ENCODE results near the gene IGFBP7. TPM values are rescaled to one million over a fixed set of nuclear protein-coding genes. Genes with fewer than 3 reads are reported as not detected.
A peak's percentile ranks its signal among the peaks of the same experiment; 100 is the strongest.

IGFBP7 gene, protein sequence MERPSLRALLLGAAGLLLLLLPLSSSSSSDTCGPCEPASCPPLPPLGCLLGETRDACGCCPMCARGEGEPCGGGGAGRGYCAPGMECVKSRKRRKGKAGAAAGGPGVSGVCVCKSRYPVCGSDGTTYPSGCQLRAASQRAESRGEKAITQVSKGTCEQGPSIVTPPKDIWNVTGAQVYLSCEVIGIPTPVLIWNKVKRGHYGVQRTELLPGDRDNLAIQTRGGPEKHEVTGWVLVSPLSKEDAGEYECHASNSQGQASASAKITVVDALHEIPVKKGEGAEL
- 100 to 1,000 TPM in 3 of 8 experiments, 10 to 100 TPM in 1, 1 to 10 TPM in 1, under 1 TPM in 3; 0.58 to 255 (median 49.7) TPM for total RNA-seq

DNA sequence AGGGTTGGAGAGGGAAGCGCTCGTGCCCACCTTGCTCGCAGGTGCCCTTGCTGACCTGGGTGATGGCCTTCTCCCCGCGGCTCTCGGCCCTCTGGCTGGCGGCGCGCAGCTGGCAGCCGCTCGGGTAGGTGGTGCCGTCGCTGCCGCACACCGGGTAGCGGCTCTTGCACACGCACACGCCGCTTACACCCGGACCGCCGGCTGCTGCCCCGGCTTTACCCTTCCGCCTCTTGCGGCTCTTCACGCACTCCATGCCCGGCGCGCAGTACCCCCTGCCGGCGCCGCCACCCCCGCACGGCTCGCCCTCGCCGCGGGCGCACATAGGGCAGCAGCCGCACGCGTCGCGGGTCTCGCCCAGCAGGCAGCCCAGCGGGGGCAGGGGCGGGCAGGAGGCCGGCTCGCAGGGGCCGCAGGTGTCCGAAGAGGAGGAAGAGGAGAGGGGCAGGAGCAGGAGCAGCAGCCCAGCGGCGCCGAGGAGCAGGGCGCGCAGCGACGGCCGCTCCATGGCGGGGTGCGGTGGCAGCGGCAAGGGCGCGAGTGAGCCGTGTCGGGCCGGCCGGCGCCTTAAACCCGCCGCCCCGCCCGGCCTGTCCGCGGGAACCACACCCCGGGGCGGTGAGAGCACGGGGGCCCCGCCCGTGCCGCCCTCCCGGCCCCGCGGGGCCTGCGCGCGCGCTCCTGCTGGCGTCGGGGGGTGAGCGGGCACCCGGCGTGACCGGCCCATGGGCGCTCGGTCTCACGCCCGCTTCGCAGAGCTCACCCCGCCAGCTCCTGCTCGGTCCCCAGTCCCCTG, at the start of gene IGFBP7:
TSS of gene IGFBP7 (minus strand) at position 539 of the 793 bp plus-strand sequence. CDS start at position 505, 34 bp downstream.
- 0% methylated on average over 2 of the region's 101 CpGs; no CpG with 5 or more reads in 9 of the 10 experiments for WGBS, 10 experiments
- H3K4me1 ChIP-seq (replicated peaks in 1 of 2), result peaks cover 0 to 10% of the 10 kb centered on the region in 2 donors
- peak; percentile 71 to 79 (median 77) for ATAC-seq (replicated peaks in 6 of 8)
- H3K4me3 ChIP-seq, result peak within 1 kb of the TSS; percentile 32 to 42 (median 38)
- in situ Hi-C loops (cut with MboI; ENCODE audit: low pct_unique_long_range_greater_than_20kb in 2 of 9, low sequenced_read_pairs in 9 of 9, unreplicated experiment in 9 of 9), result no loop called here
- H3K27ac ChIP-seq, result no peak within 1 kb of the TSS

DNA sequence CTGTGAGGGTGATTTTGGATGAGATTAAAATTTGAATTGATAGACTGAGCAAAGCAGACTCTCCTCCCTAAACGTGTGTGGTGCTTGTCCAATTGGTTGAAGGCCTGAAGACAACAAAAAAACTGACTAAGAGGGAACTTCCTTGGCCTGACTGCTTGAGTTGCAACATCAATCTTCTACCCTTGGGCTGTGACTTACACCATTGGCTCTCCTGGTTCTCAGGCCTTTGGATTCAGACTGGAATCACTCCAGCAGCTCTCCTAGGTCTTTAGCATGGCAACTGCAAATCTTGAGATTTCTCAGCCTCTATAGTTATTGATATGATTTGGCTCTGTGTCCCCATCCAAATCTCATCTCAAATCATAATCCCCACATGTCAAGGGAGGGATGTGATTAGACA, 49.7 kb upstream of the IGFBP7 start:
- in situ Hi-C loops (cut with MboI; ENCODE audit: low pct_unique_long_range_greater_than_20kb in 2 of 9, low sequenced_read_pairs in 9 of 9, unreplicated experiment in 9 of 9), result loop anchor here in 3 of 9 experiments (10.0 to 25.0 kb wide), 4 partner anchors 115 to 277 kb away; no protein-coding TSS in a partner anchor
- no peak for ATAC-seq (replicated peaks in 6 of 8)

GRCh38 chr4:57158762-57159161, 48.6 kb upstream of the IGFBP7 start:
- Histone ChIP-seq H3K27ac (no peak overlapping the region), H3K4me3 (no peak overlapping the region), H3K4me1 (replicated peaks in 1 of 2) (peaks cover 0 to 4% of the 10 kb centered on the region in 2 donors)
- in situ Hi-C loops (cut with MboI; ENCODE audit: low pct_unique_long_range_greater_than_20kb in 2 of 9, low sequenced_read_pairs in 9 of 9, unreplicated experiment in 9 of 9), result loop anchor here in 3 of 9 experiments (10.0 to 25.0 kb wide), 3 partner anchors 114 to 279 kb away; no protein-coding TSS in a partner anchor
- WGBS, 10 experiments, result 86 to 100% (median 100%) methylated on average over 1 of the region's 1 CpG; no CpG with 5 or more reads in 7 of the 10 experiments
- no peak for ATAC-seq (replicated peaks in 6 of 8)

More for the DNA sequence above, 49.7 kb upstream of the IGFBP7 start:
- H3K4me3 ChIP-seq, result no peak overlapping the region
- H3K27ac ChIP-seq, result no peak overlapping the region
- peaks cover 4 to 8% of the 10 kb centered on the region in 2 donors for H3K4me1 ChIP-seq (replicated peaks in 1 of 2)
- WGBS, 10 experiments, result 0 to 100% (median 80%) methylated on average over 1 of the region's 1 CpG; no CpG with 5 or more reads in 3 of the 10 experiments

GRCh38 chr4:57158221-57158620, 48.0 kb upstream of the IGFBP7 start:
- WGBS, 10 experiments, result 31 to 100% (median 76%) methylated on average over 1 to 2 of the region's 2 CpGs; no CpG with 5 or more reads in 5 of the 10 experiments
- Histone ChIP-seq H3K27ac (no peak overlapping the region), H3K4me3 (no peak overlapping the region), H3K4me1 (replicated peaks in 1 of 2) (peaks cover 0 to 4% of the 10 kb centered on the region in 2 donors)
- peak in 2 of 8 experiments; percentile 21 to 63 for ATAC-seq (replicated peaks in 6 of 8)
- in situ Hi-C loops (cut with MboI; ENCODE audit: low pct_unique_long_range_greater_than_20kb in 2 of 9, low sequenced_read_pairs in 9 of 9, unreplicated experiment in 9 of 9), result loop anchor here in 3 of 9 experiments (10.0 to 25.0 kb wide), 3 partner anchors 113 to 279 kb away; no protein-coding TSS in a partner anchor

DNA sequence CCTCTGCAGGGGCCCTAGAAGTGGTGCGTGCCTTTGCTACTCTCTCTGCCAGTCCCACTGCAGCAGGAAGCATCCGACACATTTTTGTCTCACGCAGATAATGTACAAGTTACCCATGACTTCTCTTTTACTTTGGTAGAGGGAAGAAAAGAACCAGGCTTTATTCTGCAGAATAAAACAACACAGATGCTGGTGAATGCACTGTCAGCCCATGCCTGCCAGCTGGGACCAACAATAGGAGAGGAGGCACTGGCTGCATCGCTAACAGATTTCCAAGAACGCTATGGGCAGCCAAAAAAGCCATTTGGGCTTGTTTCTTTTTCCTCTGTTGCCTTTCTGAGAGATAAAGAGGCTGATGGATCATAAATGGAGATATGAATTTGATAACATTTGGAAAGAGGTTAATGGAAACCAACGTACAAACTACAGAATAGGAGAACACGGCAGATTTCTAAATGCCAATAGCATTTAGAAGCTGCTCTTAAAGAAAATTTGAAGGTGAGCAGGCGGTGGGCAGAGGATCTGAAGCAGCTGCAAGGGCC, 47.5 kb upstream of the IGFBP7 start:
- Histone ChIP-seq H3K4me1 (replicated peaks in 1 of 2) (peaks cover 0 to 4% of the 10 kb centered on the region in 2 donors), H3K27ac (no peak overlapping the region), H3K4me3 (no peak overlapping the region)
- peak in 2 of 8 experiments; percentile 50 to 76 for ATAC-seq (replicated peaks in 6 of 8)
- WGBS, 10 experiments, result 51 to 100% (median 73%) methylated on average over 1 to 7 of the region's 8 CpGs; no CpG with 5 or more reads in 2 of the 10 experiments
- in situ Hi-C loops (cut with MboI; ENCODE audit: low pct_unique_long_range_greater_than_20kb in 2 of 9, low sequenced_read_pairs in 9 of 9, unreplicated experiment in 9 of 9), result loop anchor here in 3 of 9 experiments (10.0 to 25.0 kb wide), 3 partner anchors 113 to 280 kb away; no protein-coding TSS in a partner anchor

DNA sequence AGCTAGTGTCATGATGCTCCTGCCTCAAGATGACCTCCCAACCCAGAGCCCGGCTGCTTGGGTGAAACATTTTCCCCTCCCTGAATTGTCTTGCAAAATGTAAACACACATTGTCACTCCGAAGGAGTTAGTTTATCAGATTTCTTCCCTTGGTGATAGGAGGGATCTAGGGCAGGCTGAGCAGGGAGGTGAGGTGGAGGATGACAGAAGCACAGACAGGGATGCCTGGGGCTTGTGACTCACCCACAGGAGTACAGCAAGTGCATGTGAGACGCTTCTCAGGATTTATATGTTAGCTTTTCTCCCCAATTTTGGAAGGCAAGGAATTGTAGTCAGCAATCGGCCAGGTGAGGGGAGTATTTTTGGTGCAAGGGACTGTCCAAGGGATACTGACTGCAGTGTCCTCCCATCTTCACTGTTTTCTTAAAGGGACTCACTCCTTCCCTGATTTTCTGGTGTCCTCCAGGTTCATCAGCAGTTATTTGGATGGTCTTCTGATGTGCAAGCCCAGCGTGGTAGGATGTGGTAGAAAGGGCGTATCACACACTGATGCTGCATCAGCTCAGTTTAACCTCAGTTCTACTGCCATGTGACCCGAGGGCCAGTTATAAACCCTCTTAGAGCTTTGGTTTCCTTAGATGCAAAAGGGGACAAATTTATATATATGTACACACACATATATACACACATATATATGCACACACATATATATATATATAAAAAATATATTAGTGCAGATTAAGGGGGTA, 46.2 kb upstream of the IGFBP7 start:
- 40 to 88% (median 71%) methylated on average over 1 to 6 of the region's 7 CpGs; no CpG with 5 or more reads in 2 of the 10 experiments for WGBS, 10 experiments
- no peak for ATAC-seq (replicated peaks in 6 of 8)
- Histone ChIP-seq H3K27ac (no peak overlapping the region), H3K4me3 (no peak overlapping the region), H3K4me1 (replicated peaks in 1 of 2) (peaks cover 0 to 4% of the 10 kb centered on the region in 2 donors)
- in situ Hi-C loops (cut with MboI; ENCODE audit: low pct_unique_long_range_greater_than_20kb in 2 of 9, low sequenced_read_pairs in 9 of 9, unreplicated experiment in 9 of 9), result loop anchor here in 3 of 9 experiments (10.0 to 25.0 kb wide), 3 partner anchors 112 to 281 kb away; no protein-coding TSS in a partner anchor

GRCh38 chr4:57154926-57155325, 44.7 kb upstream of the IGFBP7 start:
- H3K4me3 ChIP-seq, result no peak overlapping the region
- in situ Hi-C loops (cut with MboI; ENCODE audit: low pct_unique_long_range_greater_than_20kb in 2 of 9, low sequenced_read_pairs in 9 of 9, unreplicated experiment in 9 of 9), result loop anchor here in 3 of 9 experiments (10.0 to 25.0 kb wide), 3 partner anchors 110 to 282 kb away; no protein-coding TSS in a partner anchor

GRCh38 chr4:57154191-57154590, 44.0 kb upstream of the IGFBP7 start:
- no peak for ATAC-seq (replicated peaks in 6 of 8)
- no peak overlapping the region for H3K27ac ChIP-seq
- in situ Hi-C loops (cut with MboI; ENCODE audit: low pct_unique_long_range_greater_than_20kb in 2 of 9, low sequenced_read_pairs in 9 of 9, unreplicated experiment in 9 of 9), result loop anchor here in 3 of 9 experiments (10.0 to 25.0 kb wide), 3 partner anchors 109 to 283 kb away; no protein-coding TSS in a partner anchor
- peaks cover 6 to 13% of the 10 kb centered on the region in 2 donors for H3K4me1 ChIP-seq (replicated peaks in 1 of 2)
- H3K4me3 ChIP-seq, result no peak overlapping the region
- 13 to 85% (median 76%) methylated on average over 2 to 4 of the region's 4 CpGs for WGBS, 10 experiments

More at GRCh38 chr4:57154926-57155325, 44.7 kb upstream of the IGFBP7 start:
- ATAC-seq (replicated peaks in 6 of 8), result no peak
- H3K27ac ChIP-seq, result no peak overlapping the region
- peaks cover 3 to 8% of the 10 kb centered on the region in 2 donors for H3K4me1 ChIP-seq (replicated peaks in 1 of 2)
- 64 to 100% (median 85%) methylated on average over 1 to 3 of the region's 3 CpGs; no CpG with 5 or more reads in 4 of the 10 experiments for WGBS, 10 experiments

DNA sequence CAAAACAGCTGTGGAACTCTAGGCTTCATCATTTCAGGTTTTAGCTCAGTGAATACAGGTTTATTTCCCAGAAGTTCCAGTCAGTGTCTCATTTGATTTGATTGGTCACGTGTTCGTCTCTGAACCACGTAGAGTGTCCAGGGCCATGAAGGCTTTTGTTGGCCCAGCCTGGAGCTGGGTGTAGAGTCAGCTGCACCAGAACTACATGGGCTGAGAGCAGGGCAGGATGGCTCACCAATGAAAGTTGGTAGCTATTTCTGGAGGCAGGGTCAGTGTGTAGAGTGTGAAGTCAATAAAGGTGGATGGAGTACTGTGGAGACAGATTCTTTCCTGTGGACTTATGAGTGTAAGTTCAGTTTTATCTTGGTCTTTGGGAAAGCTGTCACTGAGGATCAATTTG, 43.0 kb upstream of the IGFBP7 start:
- H3K27ac ChIP-seq, result no peak overlapping the region
- no peak for ATAC-seq (replicated peaks in 6 of 8)
- no peak overlapping the region for H3K4me3 ChIP-seq
- in situ Hi-C loops (cut with MboI; ENCODE audit: low pct_unique_long_range_greater_than_20kb in 2 of 9, low sequenced_read_pairs in 9 of 9, unreplicated experiment in 9 of 9), result loop anchor here in 3 of 9 experiments (10.0 to 25.0 kb wide), 3 partner anchors 108 to 284 kb away; no protein-coding TSS in a partner anchor
- peaks cover 6 to 13% of the 10 kb centered on the region in 2 donors for H3K4me1 ChIP-seq (replicated peaks in 1 of 2)
- WGBS, 10 experiments, result 82 to 100% (median 100%) methylated on average over 1 to 3 of the region's 3 CpGs; no CpG with 5 or more reads in 5 of the 10 experiments

DNA sequence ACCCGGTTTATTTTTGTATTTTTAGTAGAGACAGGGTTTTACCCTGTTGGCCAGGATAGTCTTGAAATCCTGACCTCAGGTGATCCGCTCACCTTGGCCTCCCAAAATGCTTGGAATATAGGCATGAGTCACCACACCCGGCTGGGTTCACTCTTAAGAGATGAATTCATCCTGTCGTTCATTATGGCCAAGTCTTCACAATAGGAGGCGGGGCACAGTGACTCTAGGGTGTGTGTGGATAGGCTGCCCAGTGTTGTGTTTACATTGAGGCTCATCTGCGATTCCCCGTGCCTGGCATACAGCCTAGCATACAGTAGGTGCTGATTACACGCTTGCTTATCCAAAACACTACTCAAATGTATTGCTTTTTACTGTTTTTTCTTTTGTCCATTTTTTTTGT, 41.3 kb upstream of the IGFBP7 start:
- Histone ChIP-seq H3K27ac (no peak overlapping the region), H3K4me3 (no peak overlapping the region), H3K4me1 (replicated peaks in 1 of 2) (peaks cover 6 to 9% of the 10 kb centered on the region in 2 donors)
- in situ Hi-C loops (cut with MboI; ENCODE audit: low pct_unique_long_range_greater_than_20kb in 2 of 9, low sequenced_read_pairs in 9 of 9, unreplicated experiment in 9 of 9), result loop anchor here in 3 of 9 experiments (10.0 to 25.0 kb wide), 3 partner anchors 107 to 286 kb away; no protein-coding TSS in a partner anchor
- WGBS, 10 experiments, result 54 to 94% (median 72%) methylated on average over 3 to 7 of the region's 8 CpGs; no CpG with 5 or more reads in 1 of the 10 experiments
- no peak for ATAC-seq (replicated peaks in 6 of 8)

DNA sequence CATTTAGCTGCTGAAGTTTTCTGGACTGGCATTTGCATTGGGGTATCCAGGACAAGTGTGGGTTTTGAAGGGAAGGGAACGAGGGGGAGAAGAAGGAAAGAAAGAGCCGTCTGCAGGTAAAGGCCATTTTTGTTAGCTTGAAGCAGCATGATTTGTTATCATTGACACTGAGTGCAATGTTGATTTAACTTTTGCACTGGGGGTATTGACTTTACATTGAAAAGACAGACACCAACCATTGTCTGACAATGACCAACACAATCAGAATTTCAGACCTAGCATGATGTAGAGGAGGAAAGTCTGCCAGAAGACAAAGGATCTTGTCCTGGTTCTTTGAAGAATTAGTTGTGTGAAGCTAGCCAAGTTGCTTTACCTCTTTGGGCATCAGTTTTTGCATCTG, 39.6 kb upstream of the IGFBP7 start:
- in situ Hi-C loops (cut with MboI; ENCODE audit: low pct_unique_long_range_greater_than_20kb in 2 of 9, low sequenced_read_pairs in 9 of 9, unreplicated experiment in 9 of 9), result loop anchor here in 3 of 9 experiments (10.0 to 25.0 kb wide), 3 partner anchors 105 to 287 kb away; no protein-coding TSS in a partner anchor
- Histone ChIP-seq H3K27ac (no peak overlapping the region), H3K4me1 (replicated peaks in 1 of 2) (peaks cover 6 to 9% of the 10 kb centered on the region in 2 donors), H3K4me3 (no peak overlapping the region)
- ATAC-seq (replicated peaks in 6 of 8), result peak in 1 of 8 experiments; percentile 20
- WGBS, 10 experiments, result 20 to 60% (median 40%) methylated on average over 1 to 2 of the region's 2 CpGs; no CpG with 5 or more reads in 5 of the 10 experiments
